Measurements from ENCODE around the gene RABGAP1L. TPM values are rescaled to one million over a fixed set of nuclear protein-coding genes. Genes with fewer than 3 reads are reported as not detected.

Gene RABGAP1L
- total RNA-seq, 2 experiments from 2014 or later: 59.8 to 67.6 TPM

- Histone ChIP-seq H3K36me3 (ENCODE audit: insufficient read depth, low read length) (peaks cover 29% of the 10 kb centered on the region), H3K9me3 (ENCODE audit: control insufficient read depth in 1 of 2, insufficient read depth in 1 of 2, low read length in 2 of 2) (no peaks in the 10 kb centered on the region), H3K27ac (ENCODE audit: low read depth in 1 of 2, low read length in 2 of 2) (no peak overlapping the region), H3K4me1 (ENCODE audit: insufficient read depth, low read length) (no peaks in the 10 kb centered on the region), H3K27me3 (ENCODE audit: control insufficient read depth in 1 of 2, insufficient read depth in 2 of 2, low read length in 2 of 2) (no peaks in the 10 kb centered on the region), H3K4me3 (ENCODE audit: low read length) (no peak overlapping the region)
- Mint-ChIP-seq H3K4me1 (ENCODE audit: low read depth) (no peaks in the 10 kb centered on the region), H3K4me3 (no peak overlapping the region), H3K27ac (no peak overlapping the region), H3K9me3 (no peaks in the 10 kb centered on the region), H3K36me3 (ENCODE audit: low read depth) (peaks cover 37% of the 10 kb centered on the region), H3K27me3 (no peaks in the 10 kb centered on the region)
- ATAC-seq (ENCODE audit: poor library complexity): no peak
- ChIA-PET POLR2A (no interaction called here), CTCF (interaction anchor here (0.6 to 1.6 kb wide), 4 partner anchors 8 to 13 kb away, joined by 3 read pairs; no protein-coding TSS in a partner anchor)
- intact Hi-C loops (cut with DNase I, micrococcal nuclease): no loop called here
- no peak for DNase-seq
- TF ChIP-seq, protein P1, sequence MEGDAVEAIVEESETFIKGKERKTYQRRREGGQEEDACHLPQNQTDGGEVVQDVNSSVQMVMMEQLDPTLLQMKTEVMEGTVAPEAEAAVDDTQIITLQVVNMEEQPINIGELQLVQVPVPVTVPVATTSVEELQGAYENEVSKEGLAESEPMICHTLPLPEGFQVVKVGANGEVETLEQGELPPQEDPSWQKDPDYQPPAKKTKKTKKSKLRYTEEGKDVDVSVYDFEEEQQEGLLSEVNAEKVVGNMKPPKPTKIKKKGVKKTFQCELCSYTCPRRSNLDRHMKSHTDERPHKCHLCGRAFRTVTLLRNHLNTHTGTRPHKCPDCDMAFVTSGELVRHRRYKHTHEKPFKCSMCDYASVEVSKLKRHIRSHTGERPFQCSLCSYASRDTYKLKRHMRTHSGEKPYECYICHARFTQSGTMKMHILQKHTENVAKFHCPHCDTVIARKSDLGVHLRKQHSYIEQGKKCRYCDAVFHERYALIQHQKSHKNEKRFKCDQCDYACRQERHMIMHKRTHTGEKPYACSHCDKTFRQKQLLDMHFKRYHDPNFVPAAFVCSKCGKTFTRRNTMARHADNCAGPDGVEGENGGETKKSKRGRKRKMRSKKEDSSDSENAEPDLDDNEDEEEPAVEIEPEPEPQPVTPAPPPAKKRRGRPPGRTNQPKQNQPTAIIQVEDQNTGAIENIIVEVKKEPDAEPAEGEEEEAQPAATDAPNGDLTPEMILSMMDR (IDR thresholded peaks at IDR 0.05): no peak
Observed at GRCh38 chr1:174276087-174276486, 116.8 kb downstream of the RABGAP1L start.

DNA sequence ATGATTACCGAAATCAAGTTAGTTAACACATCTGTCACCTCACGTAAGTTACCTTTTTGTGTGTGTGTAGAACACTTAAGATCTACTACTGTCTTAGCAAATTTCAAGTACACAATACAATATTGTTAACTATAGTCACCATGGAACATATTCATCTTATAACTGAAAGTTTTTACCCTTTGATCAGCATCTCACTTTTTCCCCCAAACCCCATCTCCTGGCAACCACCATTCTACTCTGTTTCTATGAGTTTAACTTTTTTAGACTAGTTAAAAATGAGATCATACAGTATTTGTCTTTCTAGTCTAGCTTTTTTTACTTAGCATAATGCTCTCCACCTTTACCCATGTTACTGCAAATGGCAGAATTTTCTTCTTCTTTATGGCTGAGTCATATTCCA, 124.7 kb downstream of the RABGAP1L start:
- ChIA-PET POLR2A (no interaction called here), CTCF (interaction anchor here (1.1 kb wide), 1 partner anchor 8 kb away, joined by 3 read pairs; no protein-coding TSS in a partner anchor)
- no peak overlapping the region for H3K27ac Mint-ChIP-seq
- TF ChIP-seq, protein P1 (IDR thresholded peaks at IDR 0.05): no peak
- Histone ChIP-seq H3K27me3 (ENCODE audit: control insufficient read depth in 1 of 2, insufficient read depth in 2 of 2, low read length in 2 of 2) (no peaks in the 10 kb centered on the region), H3K27ac (ENCODE audit: low read depth in 1 of 2, low read length in 2 of 2) (no peak overlapping the region), H3K9me3 (ENCODE audit: control insufficient read depth in 1 of 2, insufficient read depth in 1 of 2, low read length in 2 of 2) (no peaks in the 10 kb centered on the region), H3K4me1 (ENCODE audit: insufficient read depth, low read length) (no peaks in the 10 kb centered on the region), H3K4me3 (ENCODE audit: low read length) (no peak overlapping the region), H3K36me3 (ENCODE audit: insufficient read depth, low read length) (peaks cover 34% of the 10 kb centered on the region)
- no peaks in the 10 kb centered on the region for H3K27me3 Mint-ChIP-seq
- H3K36me3 Mint-ChIP-seq (ENCODE audit: low read depth): peaks cover 94% of the 10 kb centered on the region
- intact Hi-C loops (cut with DNase I, micrococcal nuclease): no loop called here
- peaks cover 9% of the 10 kb centered on the region for H3K9me3 Mint-ChIP-seq
- H3K4me1 Mint-ChIP-seq (ENCODE audit: low read depth): no peaks in the 10 kb centered on the region
- ATAC-seq (ENCODE audit: poor library complexity) (no peak), DNase-seq (no peak)
- H3K4me3 Mint-ChIP-seq: no peak overlapping the region

- CTCF ChIA-PET: no interaction called here
- Histone ChIP-seq H3K4me1 (ENCODE audit: insufficient read depth, low read length) (no peaks in the 10 kb centered on the region), H3K9me3 (ENCODE audit: control insufficient read depth in 1 of 2, insufficient read depth in 1 of 2, low read length in 2 of 2) (peaks cover 0 to 12% of the 10 kb centered on the region in 2 experiments), H3K27me3 (ENCODE audit: control insufficient read depth in 1 of 2, insufficient read depth in 2 of 2, low read length in 2 of 2) (no peaks in the 10 kb centered on the region), H3K4me3 (ENCODE audit: low read length) (no peak overlapping the region), H3K27ac (ENCODE audit: low read depth in 1 of 2, low read length in 2 of 2) (no peak overlapping the region), H3K36me3 (ENCODE audit: insufficient read depth, low read length) (peaks cover 38% of the 10 kb centered on the region)
- POLR2A ChIA-PET: no interaction called here
- Mint-ChIP-seq H3K27me3 (no peaks in the 10 kb centered on the region), H3K36me3 (ENCODE audit: low read depth) (peaks cover 96% of the 10 kb centered on the region), H3K4me3 (no peak overlapping the region), H3K9me3 (peaks cover 9% of the 10 kb centered on the region), H3K27ac (no peak overlapping the region), H3K4me1 (ENCODE audit: low read depth) (no peaks in the 10 kb centered on the region)
- TF ChIP-seq, protein P1 (IDR thresholded peaks at IDR 0.05): no peak
- DNase-seq (no peak), ATAC-seq (ENCODE audit: poor library complexity) (no peak)
- intact Hi-C loops (cut with DNase I, micrococcal nuclease): no loop called here
Observed at GRCh38 chr1:174286042-174286441, 126.7 kb downstream of the RABGAP1L start.

All from CD4-positive, alpha-beta T cell (primary cell).